NCI-H1092 (cell line): ENCODE data around the gene TGFBR3L.
A peak's percentile ranks its signal among the peaks of the same experiment; 100 is the strongest.

ENCODE experiments used
- DNase-seq: peaks from one replicate; lab custom pipeline; 2025; lab: John Stamatoyannopoulos, UW

TGFBR3L gene

DNA sequence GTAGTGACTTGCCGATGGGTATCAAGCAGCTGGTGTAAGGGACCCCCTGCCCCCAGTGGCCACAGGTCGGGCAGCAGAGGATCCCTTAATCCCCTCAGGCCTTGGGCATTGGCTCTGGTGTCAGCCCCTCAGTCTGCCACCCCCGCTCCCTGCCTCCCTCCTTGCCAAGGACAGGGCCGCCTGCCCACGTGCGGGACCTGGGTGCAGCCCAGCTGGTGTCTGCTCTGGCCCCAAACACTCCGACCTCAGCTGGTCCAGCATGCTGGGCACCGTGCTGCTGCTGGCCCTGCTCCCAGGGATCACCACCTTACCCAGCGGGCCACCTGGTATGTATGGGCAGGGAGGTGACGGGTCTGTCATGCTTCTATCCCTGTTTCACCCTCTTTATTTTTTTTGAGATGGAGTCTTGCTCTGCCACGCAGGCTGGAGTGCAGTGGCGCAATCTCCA, at the start of gene TGFBR3L:
TSS of gene TGFBR3L (plus strand) at position 233 of the 448 bp plus-strand sequence.
- no peak for DNase-seq

DNA sequence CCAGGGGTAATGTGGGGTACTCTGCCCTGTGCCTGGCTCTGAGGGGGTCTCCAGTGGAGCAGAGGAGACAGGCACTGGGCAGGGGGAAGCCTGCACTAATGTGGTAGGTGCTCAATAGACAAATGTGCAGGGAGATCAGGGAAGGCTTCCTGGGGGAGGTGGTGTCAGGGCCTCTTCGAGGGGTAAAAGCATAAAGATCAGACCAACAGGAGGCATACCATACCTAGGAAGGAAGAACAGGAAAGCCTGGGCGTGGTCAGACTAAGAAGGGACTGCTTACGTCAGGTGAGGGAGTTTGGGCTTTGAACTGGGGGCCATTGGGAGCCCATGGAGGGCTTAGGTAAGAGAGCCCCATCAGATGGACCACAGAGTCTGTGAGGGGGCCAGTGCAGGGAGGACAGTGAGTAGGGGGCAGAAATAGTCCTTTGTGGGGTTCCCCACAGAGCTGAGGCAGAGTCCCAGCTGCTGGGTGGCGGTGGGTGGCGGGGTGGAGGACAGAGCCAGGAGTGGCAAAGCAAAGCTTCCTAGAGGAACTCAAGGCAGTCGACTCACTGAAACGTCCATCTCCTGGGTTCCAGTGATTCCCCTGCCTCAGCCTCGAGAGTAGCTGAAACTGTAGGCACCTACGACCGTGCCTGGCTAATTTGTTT, 49.2 kb upstream of the TGFBR3L start:
- no peak for DNase-seq

DNA sequence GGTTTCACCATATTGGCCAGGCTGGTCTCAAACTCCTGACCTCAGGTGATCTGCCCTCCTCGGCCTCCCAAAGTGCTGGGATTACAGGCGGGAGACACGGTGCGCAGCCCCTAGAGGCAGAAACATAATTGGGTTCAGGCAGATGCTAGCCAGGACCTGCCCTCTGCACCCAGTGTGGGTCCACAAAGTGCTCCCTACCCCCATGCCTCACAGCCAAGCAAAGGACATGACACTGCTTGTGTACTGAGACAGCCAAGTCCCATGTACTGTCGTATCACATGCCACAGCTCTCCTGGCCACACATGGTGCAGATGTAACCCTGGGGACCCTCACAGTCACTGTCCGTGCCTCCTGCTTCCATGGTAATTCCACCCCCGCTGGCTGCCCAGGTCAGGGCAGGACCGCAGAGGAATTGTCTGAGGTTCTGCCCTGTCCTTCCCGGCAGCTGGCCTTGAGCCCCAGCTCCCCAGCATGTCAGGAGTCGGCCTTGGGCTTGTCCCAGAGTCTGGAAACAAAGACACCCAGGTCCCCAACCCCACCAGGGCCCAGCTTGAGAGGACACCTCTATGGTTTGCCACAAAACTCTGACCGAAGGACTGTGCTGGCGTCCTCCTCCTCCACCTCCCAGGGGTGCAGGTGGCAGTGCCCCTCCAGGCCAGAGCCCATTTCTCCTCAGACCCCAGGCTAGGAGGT, 48.1 kb upstream of the TGFBR3L start:
- DNase-seq: no peak

- no peak for DNase-seq
Observed at GRCh38 chr19:7867092-7867844, 47.4 kb upstream of the TGFBR3L start.

DNA sequence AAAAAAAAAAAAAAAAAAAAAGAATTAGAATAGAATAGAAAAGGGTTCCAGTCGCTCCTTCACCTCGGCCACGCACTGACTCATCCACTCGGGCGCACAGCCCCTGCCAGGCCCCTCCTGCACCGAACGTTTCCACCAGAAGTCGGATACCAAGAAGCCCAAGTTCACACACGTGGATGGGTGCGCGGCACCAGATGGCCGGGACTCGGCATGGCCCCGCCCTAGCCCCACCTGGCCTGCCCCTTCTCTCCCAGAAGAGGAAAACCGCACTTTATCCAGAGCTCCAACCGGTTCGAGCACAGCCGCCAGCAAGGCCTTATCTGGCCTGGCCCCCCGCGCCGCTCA, 46.3 kb upstream of the TGFBR3L start:
- DNase-seq: no peak

- DNase-seq: no peak
Observed at GRCh38 chr19:7868671-7869452, 45.8 kb upstream of the TGFBR3L start.

DNA sequence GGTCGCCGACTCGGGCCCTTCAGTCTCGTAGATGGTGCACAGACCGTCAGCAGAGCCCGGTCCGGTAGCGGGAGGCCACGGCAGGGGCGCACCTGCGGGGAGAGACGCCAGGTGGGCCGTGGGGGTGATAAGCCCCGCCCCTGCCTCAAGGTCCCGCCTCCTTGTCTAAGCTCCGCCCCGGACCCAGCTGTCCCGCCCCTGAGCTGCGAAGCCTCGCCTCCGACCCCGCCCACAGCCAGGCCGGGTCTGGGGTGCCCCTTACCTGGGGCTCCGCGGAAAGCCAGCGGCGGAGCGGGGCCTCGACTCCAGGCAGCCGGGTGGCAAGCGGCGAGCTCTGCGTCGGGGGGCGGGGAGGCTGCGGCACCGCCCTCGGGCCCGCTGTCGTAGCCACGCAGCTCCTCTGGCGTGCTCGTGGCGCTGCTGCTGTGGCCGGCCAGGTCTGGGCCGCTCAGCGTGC, 45.1 kb upstream of the TGFBR3L start:
- no peak for DNase-seq

- DNase-seq: no peak
Observed at GRCh38 chr19:7869910-7870511, 44.6 kb upstream of the TGFBR3L start.

DNA sequence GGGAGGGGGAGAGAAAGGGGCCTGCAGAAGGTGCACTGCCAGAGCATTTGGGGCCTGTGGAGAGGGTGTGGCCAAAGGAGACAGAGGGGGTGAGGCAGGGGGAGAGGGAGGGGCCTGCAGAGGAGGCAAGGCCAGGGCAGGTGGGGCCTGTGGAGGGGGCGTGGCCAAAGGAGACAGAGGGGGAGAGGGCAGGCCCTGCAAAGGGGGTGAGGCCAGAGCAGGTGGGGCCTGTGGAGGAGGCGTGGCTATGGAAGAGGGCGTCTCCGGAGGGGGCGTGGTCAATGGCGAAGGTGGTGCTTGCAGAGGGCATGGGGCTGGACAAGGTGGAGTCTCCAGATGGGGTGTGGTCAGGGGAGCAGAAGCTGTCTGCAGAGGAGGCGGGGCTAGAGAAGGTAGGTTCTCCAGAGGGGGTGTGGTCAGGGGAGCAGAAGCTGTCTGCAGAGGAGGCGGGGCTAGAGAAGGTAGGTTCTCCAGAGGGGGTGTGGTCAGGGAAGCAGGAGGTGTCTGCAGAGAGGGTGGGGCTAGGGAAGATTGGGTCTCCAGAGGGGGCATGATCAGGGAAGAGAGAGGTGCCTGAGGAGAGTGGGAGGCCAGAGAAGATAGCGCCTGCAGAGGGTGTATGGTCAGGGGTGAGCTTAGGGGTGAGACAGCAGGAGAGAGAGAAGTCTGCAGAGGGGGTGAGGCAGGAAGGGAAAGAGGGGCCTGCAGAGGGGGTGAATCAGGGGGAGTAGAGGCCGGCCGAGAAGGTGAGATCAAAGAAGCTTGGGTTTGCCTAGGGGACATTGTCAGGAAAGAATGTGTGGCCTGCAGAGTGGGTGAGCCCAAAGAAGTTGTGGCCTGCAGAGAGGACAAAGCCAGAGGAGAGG, 43.8 kb upstream of the TGFBR3L start:
- DNase-seq: no peak

DNA sequence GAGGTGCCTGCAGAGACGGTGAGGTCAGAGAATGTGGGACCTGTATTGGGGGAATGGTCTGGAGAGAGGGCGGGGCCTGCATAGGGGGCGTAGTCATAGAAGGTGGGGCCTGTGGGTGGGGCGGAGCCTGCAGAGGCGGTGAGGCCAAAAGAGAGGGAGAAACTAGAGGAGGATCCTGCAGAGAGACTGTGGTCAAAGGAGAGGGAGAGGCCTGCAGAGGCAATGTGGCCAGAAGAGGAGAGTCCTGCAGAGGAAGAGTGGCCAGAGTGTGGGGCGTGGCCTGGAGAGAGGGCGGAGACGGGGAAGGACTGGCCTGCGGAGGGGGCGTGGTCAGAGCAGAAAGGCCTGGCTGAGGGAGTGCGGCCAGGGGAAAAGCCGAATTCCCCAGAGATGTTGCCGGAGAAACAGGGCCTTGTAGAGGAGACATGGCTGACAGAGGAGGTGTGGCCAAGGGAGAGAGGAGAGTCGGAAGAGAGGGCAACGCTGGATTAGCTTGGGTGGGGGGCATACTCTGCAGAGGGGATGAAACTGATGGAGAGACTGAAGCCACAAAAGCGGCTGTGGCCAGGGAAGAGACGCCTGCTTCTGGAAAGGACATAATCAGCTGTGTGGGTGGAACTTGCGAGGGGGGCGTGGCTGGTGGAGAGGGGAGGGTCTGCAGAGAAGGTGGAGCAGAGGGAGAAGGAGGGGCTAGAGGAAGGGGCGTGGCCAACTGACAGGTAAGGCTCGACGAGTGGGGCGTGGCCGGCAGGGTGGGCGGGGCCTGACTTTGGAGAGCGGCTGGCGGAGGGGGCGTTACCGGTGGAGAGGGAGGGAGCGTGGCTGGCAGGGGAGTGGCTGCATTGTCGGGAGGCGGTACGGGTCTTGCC, 43.0 kb upstream of the TGFBR3L start:
- DNase-seq: no peak

DNA sequence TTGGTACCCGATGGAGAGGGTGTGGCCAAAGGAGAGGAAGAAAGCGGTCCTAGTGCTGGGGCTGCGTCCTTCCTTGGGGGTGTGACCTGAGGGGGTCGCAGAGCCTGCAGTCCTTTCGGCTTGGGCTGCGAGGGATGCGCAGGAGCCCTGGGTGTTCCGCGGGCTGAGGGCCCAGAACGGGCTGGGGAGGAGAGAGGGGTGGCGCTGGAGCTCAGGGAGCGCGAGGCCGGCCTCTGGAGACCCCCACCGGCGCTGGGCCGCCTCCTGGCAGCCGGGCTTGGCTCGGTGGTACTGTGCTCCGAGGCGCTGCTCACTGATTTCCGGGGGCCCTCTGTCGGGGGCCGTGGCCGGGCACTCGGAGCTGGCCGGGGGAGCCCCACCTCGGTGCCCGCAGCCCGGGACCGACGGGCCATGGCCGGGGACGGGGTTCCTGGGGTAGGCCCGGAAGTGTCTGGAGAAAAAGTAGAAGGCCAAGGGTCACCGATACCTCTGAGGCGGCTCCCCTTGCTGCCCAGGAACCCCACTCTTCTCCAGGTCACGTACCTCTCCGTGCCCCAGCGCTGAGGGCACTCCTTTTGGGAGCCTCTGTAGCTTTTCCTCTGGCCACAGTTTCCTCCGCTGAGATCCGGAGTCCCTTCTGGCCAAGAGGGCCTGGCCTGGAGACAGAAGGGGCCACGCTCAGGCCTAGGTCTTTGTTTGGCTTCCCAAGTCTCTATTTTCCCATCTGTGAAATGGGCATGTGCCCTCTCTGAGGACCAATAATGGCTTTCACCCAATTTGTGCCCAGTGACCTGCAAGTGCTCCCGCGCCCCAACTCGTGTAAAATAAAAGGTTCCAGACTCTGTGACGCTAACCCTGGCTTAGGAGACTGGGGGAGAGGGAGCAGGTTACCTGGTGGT, 42.1 kb upstream of the TGFBR3L start:
- DNase-seq: no peak

DNA sequence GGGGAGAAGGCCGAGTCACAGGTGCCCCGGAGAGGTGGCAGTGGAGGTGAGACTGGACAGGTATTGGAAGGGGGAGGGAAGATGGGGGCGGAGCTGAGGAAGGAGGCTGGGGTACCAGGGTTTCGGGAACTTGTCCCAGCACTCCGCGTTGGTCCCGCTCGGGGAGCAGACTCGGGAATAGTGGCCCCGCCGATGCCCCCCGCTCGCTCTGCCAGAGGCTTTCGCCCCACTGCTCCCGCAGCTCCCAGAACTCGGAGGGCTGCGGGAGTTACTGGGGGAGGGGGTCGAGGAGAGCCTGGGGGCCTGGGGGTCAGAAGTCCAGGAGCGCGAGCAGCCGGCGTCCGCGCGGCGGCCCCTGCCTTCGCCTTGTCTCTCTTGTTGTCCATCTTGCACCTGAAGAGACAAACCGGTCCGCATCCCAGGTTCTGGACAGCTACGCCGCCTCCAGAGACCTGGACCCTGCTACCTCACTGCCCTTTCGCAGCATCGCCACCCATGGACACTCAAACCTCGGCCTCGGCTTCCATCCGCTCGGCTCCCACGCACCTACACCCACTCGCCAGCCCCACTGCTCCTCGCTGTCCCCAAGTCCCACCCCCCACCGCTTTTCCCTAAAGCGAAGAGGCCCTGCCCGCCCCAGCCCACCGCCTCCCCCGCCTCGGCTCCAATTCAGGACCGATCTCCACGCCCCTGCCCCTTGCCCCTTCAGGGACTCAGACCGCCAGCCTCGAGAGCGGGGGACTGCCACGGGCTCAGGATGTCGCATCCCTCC, 41.1 kb upstream of the TGFBR3L start:
- DNase-seq: no peak

DNA sequence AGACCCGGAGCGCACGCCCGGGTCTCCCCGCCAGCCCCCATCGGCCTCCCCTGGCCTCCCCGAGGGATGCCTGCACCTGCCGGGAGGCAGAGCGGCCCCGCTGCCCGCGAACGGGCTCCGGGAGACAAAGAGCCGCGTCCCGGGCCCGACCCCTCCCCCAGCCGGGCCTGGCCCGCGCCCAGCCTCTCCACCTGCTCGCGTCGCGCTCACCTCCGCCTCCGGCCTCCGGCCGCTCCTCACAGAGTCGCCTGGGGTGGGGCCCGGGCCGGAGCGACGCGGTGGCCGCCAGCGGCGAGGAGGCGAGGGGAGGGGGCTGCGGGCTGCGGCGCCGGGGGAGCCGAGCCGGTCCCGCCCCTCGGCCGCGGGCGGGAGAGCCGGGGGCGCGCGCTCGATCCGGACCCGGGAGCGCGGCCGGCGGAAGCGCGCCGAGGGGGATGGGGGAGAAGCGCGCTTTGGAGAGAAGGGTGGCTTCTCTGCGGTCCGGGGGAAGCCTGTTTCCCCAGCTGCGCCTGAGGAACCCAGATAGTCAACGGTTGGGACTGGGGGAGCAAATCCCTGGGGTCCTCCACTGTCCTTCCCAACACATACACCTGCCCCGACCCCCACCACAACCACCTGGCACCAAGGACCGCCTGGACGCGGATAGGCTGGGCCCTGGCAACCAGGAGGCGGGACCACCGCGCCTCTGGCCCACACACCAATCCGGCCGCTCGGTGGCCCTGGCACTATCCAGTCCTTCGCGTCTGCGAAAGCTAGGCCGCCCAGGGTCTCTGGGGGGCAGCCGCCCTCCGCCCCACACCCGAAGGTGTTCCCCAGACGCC, 40.3 kb upstream of the TGFBR3L start, which contains the start of gene PRR36:
TSS of gene PRR36 (minus strand) at position 315 of the 821 bp plus-strand sequence. CDS start 701 bp downstream, outside the sequence.
- DNase-seq: peak; percentile 88

GRCh38 chr19:7874897-7875273, 39.7 kb upstream of the TGFBR3L start:
- no peak for DNase-seq

- no peak for DNase-seq
Observed at GRCh38 chr19:7877249-7877836, 37.3 kb upstream of the TGFBR3L start.

GRCh38 chr19:7879111-7879807, 35.4 kb upstream of the TGFBR3L start:
- DNase-seq: no peak
